OCI-LY3 (cell line): ENCODE results near the gene ORC3.

Experiments
- EZH2phosphoT487 ChIP-seq: fragments of 200-600 bp; shearing (Covaris generic); IDR thresholded peaks from 2 replicates; pipeline ENCODE4 v1.6.1; 2018; ENCODE audit warnings: antibody characterized with exemption, mixed run types, low read depth
- TF ChIP-seq, protein P1 (sequence below): fragments of 200-600, 300-600 bp; sonication (generic); IDR thresholded peaks from 2 replicates; pipeline ENCODE4 v1.5.1; 2014; ENCODE audit warnings: antibody characterized with exemption, low read length, low read depth

DNA sequence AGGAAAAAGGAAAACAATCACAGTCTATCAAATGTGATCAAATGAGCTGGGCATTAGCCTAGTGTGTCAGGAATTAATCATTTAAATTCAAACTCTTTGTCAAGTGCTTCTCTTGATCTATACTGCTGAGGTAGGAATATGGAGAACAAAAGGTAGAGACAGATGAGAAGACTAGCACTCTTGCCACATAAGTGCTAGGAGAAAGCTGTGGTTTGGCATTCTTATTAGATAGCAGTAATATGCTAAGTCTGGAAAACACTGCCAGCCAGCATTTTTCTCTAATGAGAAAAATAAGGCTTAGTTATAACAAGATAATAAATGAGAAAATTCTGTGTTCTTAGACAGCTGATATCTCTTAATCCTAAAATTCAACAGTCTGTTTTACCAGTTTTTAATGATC lies 38.9 kb downstream of the ORC3 start:
- TF ChIP-seq, protein P1, sequence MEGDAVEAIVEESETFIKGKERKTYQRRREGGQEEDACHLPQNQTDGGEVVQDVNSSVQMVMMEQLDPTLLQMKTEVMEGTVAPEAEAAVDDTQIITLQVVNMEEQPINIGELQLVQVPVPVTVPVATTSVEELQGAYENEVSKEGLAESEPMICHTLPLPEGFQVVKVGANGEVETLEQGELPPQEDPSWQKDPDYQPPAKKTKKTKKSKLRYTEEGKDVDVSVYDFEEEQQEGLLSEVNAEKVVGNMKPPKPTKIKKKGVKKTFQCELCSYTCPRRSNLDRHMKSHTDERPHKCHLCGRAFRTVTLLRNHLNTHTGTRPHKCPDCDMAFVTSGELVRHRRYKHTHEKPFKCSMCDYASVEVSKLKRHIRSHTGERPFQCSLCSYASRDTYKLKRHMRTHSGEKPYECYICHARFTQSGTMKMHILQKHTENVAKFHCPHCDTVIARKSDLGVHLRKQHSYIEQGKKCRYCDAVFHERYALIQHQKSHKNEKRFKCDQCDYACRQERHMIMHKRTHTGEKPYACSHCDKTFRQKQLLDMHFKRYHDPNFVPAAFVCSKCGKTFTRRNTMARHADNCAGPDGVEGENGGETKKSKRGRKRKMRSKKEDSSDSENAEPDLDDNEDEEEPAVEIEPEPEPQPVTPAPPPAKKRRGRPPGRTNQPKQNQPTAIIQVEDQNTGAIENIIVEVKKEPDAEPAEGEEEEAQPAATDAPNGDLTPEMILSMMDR = no peak
- no peak for TF ChIP-seq EZH2phosphoT487
